ENCODE data around the gene PPM1H.

Gene PPM1H

GRCh38 chr12:62924084-62924483 lies 10.9 kb downstream of the PPM1H start:
- no peak for DNase-seq (ENCODE audit: low read depth)
- no peak for TF ChIP-seq POLR2A (IDR thresholded peaks at IDR 0.05; ENCODE audit: extremely low read depth, insufficient read length)
- no peak for TF ChIP-seq CTCF (IDR thresholded peaks at IDR 0.05; ENCODE audit: low read depth, low read length)
- TF ChIP-seq MAX (IDR thresholded peaks at IDR 0.05; ENCODE audit: low read depth, low read length): no peak
- no peak for TF ChIP-seq MYC (IDR thresholded peaks at IDR 0.05; ENCODE audit: low read depth, low read length)
- no peak overlapping the region for H3K4me3 ChIP-seq (ENCODE audit: low read depth, low read length)

- no peak for DNase-seq (ENCODE audit: low read depth)
- H3K4me3 ChIP-seq (ENCODE audit: low read depth, low read length): no peak overlapping the region
- no peak for TF ChIP-seq POLR2A (IDR thresholded peaks at IDR 0.05; ENCODE audit: extremely low read depth, insufficient read length)
- no peak for TF ChIP-seq CTCF (IDR thresholded peaks at IDR 0.05; ENCODE audit: low read depth, low read length)
- no peak for TF ChIP-seq MYC (IDR thresholded peaks at IDR 0.05; ENCODE audit: low read depth, low read length)
Observed at GRCh38 chr12:62922539-62922938, 12.4 kb downstream of the PPM1H start.

GRCh38 chr12:62919838-62920237 lies 15.1 kb downstream of the PPM1H start:
- TF ChIP-seq CTCF (IDR thresholded peaks at IDR 0.05; ENCODE audit: low read depth, low read length): no peak
- TF ChIP-seq MYC (IDR thresholded peaks at IDR 0.05; ENCODE audit: low read depth, low read length): no peak
- TF ChIP-seq POLR2A (IDR thresholded peaks at IDR 0.05; ENCODE audit: extremely low read depth, insufficient read length): no peak
- TF ChIP-seq MAX (IDR thresholded peaks at IDR 0.05; ENCODE audit: low read depth, low read length): no peak
- no peak overlapping the region for H3K4me3 ChIP-seq (ENCODE audit: low read depth, low read length)
- DNase-seq (ENCODE audit: low read depth): no peak

DNA sequence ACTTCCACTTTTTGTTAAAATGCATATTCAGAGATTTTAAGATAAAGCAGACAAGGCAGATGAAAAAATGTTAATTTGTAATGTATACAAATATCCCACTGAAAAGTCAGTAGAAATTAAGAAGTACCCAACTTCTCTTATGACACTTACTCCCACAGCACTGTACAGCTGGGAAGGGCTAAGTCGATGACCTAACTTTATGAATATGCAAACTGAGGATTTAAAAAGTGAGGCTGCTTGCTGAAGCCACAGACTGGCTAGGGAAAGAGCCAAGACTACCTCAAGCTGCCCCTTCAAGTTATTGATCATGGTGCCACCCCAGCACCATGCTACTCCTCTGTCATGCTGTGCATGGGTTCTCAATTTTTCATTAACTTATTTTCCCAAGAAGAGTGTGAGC lies 17.0 kb downstream of the PPM1H start:
- no peak for DNase-seq (ENCODE audit: low read depth)
- TF ChIP-seq MAX (IDR thresholded peaks at IDR 0.05; ENCODE audit: low read depth, low read length) (no peak), CTCF (IDR thresholded peaks at IDR 0.05; ENCODE audit: low read depth, low read length) (no peak), MYC (IDR thresholded peaks at IDR 0.05; ENCODE audit: low read depth, low read length) (no peak), POLR2A (IDR thresholded peaks at IDR 0.05; ENCODE audit: extremely low read depth, insufficient read length) (no peak)
- H3K4me3 ChIP-seq (ENCODE audit: low read depth, low read length): no peak overlapping the region

DNA sequence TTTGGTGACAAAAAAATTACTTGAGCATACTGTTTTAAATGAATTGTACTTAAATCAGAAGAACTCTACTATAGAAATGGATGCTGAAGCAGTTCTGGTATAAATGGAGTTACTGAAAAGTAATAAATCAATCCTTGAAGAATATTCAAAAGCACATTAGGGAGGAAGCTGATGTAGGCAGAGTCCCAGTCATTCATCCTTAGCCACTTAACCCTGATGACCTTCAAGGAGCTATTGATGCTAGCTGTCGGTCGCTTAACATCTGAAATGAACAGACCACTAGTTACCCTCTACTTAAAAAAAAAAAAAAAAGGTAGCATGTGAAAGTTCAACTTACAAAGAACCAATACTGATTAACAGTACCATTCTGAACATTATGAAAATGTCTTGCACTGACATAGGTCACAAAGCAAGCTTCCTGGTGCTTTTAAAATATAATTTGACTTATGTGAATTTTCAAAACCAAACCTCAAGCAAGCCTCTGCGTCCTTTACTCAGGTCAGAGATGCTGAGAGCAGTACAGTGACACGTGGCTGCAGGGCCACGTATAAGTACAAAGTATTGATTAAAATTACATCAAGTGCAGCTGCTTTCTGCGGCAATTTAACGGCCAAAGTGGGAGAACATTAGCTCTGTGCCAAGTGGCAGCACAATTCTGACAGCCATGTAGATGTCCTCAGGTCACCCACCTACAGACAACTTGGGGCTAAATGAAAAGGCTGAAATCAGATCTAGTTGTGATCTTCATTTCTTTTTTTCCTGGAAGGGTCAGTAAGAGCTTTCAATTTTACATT lies 18.1 kb downstream of the PPM1H start:
- TF ChIP-seq MAX (IDR thresholded peaks at IDR 0.05; ENCODE audit: low read depth, low read length) (no peak), POLR2A (IDR thresholded peaks at IDR 0.05; ENCODE audit: extremely low read depth, insufficient read length) (no peak), MYC (IDR thresholded peaks at IDR 0.05; ENCODE audit: low read depth, low read length) (no peak), CTCF (IDR thresholded peaks at IDR 0.05; ENCODE audit: low read depth, low read length) (no peak)
- H3K4me3 ChIP-seq (ENCODE audit: low read depth, low read length): no peak overlapping the region
- DNase-seq (ENCODE audit: low read depth): no peak

- TF ChIP-seq MAX (IDR thresholded peaks at IDR 0.05; ENCODE audit: low read depth, low read length) (no peak), CTCF (IDR thresholded peaks at IDR 0.05; ENCODE audit: low read depth, low read length) (no peak), MYC (IDR thresholded peaks at IDR 0.05; ENCODE audit: low read depth, low read length) (no peak), POLR2A (IDR thresholded peaks at IDR 0.05; ENCODE audit: extremely low read depth, insufficient read length) (no peak)
Observed at GRCh38 chr12:62915204-62915529, 19.8 kb downstream of the PPM1H start.

More at GRCh38 chr12:62915204-62915529, 19.8 kb downstream of the PPM1H start:
- no peak for DNase-seq (ENCODE audit: low read depth)
- no peak overlapping the region for H3K4me3 ChIP-seq (ENCODE audit: low read depth, low read length)
